GM12875 (cell line): Measurements from ENCODE around the gene IQGAP3.

Experiments used
- H3K4me3 ChIP-seq: one replicate; pipeline ENCODE4 v1.5.1; 2011; ENCODE audit warnings: low read depth, low read length, control low read depth
- CTCF ChIP-seq: IDR thresholded peaks from 2 replicates; pipeline ENCODE4 v1.5.1; 2011; ENCODE audit warnings: low read depth, mild to moderate bottlenecking, control low read depth, inconsistent platforms, low read length, moderate library complexity, borderline replicate concordance; ENCODE audit not compliant: insufficient read depth

IQGAP3 gene

GRCh38 chr1:156492013-156492590 is 80.3 kb downstream of the IQGAP3 start:
- no peak for TF ChIP-seq CTCF
- no peak overlapping the region for H3K4me3 ChIP-seq

- no peak for TF ChIP-seq CTCF
- H3K4me3 ChIP-seq, result peak overlapping the region; percentile 57
These were observed 81.0 kb downstream of the IQGAP3 start for GRCh38 chr1:156491151-156491949.

GRCh38 chr1:156490401-156491032 is 81.8 kb downstream of the IQGAP3 start:
- no peak for TF ChIP-seq CTCF
- H3K4me3 ChIP-seq, result peak overlapping the region; percentile 57

- no peak for TF ChIP-seq CTCF
- peak overlapping the region; percentile 57 for H3K4me3 ChIP-seq
These were observed 82.5 kb downstream of the IQGAP3 start for GRCh38 chr1:156489935-156490293.

- H3K4me3 ChIP-seq, result peak overlapping the region; percentile 57
- TF ChIP-seq CTCF, result no peak
These were observed 83.0 kb downstream of the IQGAP3 start for GRCh38 chr1:156489166-156489934.

GRCh38 chr1:156488566-156489165 is 83.7 kb downstream of the IQGAP3 start:
- peak overlapping the region; percentile 57 for H3K4me3 ChIP-seq
- TF ChIP-seq CTCF, result no peak
